Subcutaneous adipose tissue (tissue), 4 donors: Measurements from ENCODE around the gene EFEMP1. TPM values are rescaled to one million over a fixed set of nuclear protein-coding genes. Genes with fewer than 3 reads are reported as not detected.

Experiments
- total RNA-seq, 4 donors: library from RNA; depleted of rRNA; stranded (reverse); fragments of >200 nt; gene quantifications; one replicate each; pipeline ENCODE4 v1.1.0, GENCODE V29; 2016
- TF ChIP-seq, protein P1 (sequence below): fragments of 450-650 bp; IDR thresholded peaks from one replicate; pipeline ENCODE4 v1.5.1; 2016; ENCODE audit warnings: low read depth, mild to moderate bottlenecking, control low read depth, antibody characterized with exemption, moderate library complexity

Gene EFEMP1
- total RNA-seq, 4 donors from 2014 or later, result 163 to 424 (median 345) TPM

DNA sequence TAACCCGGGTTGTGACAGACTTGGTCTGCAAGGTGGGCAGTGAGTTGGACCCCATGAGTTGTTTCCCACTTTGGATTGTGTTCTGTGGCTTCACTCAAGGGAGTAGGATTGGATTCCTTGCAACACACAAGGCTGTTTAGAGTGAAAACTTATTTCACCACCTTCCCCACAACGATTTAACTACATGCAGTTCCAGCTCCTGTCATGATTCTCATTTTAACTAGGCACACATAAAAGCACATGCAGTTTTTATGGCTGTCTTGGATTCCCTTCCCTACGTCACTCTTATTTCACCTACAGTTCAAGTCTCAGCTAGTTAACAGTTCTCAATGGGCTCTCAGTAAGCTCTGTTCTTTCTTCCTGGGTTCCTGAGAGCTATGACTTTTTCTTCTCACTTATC, 15.9 kb downstream of the EFEMP1 start:
- TF ChIP-seq, protein P1, sequence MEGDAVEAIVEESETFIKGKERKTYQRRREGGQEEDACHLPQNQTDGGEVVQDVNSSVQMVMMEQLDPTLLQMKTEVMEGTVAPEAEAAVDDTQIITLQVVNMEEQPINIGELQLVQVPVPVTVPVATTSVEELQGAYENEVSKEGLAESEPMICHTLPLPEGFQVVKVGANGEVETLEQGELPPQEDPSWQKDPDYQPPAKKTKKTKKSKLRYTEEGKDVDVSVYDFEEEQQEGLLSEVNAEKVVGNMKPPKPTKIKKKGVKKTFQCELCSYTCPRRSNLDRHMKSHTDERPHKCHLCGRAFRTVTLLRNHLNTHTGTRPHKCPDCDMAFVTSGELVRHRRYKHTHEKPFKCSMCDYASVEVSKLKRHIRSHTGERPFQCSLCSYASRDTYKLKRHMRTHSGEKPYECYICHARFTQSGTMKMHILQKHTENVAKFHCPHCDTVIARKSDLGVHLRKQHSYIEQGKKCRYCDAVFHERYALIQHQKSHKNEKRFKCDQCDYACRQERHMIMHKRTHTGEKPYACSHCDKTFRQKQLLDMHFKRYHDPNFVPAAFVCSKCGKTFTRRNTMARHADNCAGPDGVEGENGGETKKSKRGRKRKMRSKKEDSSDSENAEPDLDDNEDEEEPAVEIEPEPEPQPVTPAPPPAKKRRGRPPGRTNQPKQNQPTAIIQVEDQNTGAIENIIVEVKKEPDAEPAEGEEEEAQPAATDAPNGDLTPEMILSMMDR, result no peak

DNA sequence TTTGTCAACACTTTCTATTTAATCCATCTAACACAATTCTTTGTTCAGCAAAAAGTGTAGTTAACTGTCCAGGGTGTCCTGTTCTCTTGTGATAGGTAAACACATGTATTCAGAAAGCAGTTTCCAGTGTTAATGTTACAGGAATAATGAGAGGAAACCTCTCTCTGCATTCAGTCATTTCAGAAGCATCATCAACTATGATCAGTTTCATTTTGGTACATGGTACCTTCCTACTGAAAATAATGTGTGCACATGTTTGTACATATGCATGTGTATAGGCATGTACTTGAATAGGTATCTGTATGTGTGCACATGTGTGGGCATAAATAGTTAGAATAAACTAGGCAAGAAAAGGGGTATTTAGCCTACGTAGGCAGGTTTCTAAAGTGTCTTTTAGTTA, 16.6 kb downstream of the EFEMP1 start:
- TF ChIP-seq, protein P1, result no peak

DNA sequence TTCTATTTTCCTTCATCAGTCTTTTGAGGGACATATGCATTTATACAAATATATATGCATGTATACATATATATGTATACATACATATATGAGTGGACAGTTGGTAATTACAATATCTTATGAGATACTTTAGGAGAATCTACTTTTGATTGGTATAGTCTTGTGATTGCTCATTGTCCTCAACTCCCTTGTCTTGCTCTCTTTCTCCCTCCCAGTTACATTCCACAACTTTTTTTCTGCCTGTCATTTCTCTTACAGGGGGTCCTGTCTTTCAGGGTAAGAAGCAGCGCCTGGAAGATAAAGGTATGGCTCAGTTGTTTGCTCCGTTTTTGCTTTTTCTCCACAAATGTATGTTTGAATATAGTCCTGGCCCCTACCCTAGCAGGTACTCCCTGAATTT, 19.9 kb downstream of the EFEMP1 start:
- TF ChIP-seq, protein P1, result no peak

DNA sequence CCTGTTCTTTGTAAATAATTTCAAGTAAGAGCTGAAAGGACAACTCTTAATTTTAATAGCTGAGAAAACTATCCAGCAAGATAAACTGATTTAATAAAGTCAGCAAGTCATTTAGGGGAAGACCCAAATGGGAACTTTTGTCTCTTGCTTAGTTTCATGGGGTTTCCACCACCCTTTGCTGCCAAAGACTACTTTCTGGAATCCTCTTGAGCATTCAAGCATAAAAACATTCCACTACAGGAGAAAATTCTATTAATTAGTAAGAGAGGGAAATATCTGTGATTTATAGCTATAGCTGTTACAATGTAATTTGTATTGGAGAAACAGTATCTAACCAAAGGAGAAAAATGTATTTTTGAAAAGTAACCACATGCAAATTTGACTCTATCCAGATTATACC, 20.6 kb downstream of the EFEMP1 start:
- TF ChIP-seq, protein P1, result no peak

DNA sequence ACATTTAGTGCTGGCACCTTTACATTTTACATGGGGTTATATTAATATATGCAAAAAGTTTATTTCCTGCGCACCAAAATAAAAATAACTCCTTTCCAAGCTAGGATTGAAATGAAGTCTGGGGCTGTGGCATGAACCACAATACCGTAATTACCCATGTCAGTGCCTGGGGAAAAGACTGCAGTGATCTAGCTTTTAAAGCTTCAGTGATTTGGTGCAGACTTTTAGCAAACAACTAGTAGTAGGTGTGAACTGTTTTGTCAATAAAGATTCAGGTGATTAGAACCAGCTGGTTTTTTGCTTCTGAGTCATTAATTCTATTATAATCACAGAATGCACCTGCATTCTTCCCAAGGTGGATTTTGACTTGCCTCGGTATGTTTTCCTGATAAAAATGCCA, 21.2 kb downstream of the EFEMP1 start:
- TF ChIP-seq, protein P1, result no peak

DNA sequence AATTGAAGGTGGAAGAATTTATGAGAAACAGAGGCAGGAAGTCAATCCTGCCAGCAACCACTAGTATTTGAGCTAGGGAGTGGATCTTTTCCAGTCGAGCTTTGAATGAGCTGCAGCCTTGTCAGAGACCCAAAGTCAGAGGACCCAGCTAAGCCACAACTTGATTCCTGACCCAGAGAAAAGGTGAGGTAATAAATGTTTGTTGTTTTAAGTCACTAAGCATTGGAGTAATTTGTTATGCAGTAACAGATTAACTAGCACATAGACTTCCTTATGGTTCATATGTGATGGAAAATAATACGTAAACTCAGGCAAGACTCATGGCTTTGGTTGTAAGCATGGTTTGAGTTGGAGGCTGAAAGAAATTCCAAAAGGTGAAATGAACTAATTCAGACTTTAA, 21.6 kb downstream of the EFEMP1 start:
- TF ChIP-seq, protein P1, result no peak

DNA sequence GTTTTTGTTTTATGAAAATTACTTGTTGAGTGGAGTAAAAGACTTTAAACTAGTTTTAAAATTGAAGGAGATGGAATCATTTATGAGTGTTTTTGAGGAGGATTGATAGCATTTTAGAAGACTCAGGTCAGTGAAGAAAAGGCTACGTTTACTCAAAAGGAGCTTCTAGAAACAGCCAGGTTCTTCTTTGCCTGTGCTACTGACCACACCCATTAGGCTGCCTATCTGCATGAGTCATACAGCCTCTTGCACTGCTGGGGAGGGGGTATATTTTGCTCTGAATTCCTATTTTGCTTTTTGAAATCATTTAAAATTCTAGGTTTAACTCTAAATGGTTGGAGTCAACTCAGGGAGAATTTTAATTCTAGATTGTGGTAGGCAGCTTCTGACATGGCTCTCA, 22.3 kb downstream of the EFEMP1 start:
- TF ChIP-seq, protein P1, result no peak
